GM19397 (cell line): ENCODE measurements around the gene IFNG.

Experiments used
- ATAC-seq: cut with Tn5 transposase; IDR thresholded peaks from one replicate; pipeline ENCODE4 v1.9.1; 2021; ENCODE audit warnings: mild to moderate bottlenecking, moderate library complexity; ENCODE audit not compliant: unreplicated experiment

IFNG gene

DNA sequence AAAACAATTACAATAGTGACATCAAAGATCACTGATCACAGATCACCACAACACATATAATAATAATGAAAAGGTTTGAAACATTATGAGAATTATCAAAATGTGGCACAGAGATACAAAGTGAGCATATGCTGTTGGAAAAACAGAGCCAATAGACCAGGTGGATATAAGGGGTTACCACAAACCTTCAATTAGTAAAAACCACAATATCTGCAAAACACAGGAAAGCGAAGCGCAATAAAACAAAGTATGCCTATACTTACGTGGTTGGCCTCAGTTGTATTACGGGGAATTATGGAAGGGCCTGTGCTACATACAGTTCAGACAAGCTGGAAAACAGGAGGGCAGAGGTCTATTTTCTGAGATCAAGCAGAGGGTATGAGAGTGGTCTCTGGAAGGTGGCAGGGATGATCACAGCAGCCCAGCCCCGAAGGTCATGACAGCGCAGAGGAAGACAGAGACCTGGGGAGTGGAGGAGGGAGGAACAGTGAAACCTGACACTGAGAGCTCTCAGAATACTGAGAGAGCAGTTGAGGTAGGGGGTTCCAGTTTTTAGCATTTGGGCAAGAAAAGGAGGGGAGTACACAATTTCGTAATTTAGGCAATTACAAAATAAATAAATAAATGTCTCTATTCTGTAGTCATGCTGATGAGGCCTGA, 41.3 kb downstream of the IFNG start:
- ATAC-seq, result no peak

DNA sequence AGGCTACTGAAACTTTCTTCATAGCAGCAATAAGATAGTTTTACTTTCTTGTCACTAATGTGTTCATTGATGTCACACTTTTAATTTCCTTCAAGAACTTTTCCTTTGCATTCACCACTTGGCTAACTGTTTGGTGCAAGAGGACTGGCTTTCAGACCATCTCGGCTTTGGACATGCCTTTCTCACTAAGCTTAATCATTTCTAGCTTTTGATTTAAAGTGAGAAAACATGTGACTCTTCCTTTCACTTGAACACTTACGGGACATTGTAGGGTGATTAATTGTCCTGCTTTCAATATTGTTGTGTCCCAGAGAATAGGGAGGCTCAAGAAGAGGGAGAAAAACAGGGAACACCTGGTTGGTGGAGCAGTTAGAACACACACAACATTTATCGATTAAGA, 41.9 kb downstream of the IFNG start:
- ATAC-seq, result no peak

DNA sequence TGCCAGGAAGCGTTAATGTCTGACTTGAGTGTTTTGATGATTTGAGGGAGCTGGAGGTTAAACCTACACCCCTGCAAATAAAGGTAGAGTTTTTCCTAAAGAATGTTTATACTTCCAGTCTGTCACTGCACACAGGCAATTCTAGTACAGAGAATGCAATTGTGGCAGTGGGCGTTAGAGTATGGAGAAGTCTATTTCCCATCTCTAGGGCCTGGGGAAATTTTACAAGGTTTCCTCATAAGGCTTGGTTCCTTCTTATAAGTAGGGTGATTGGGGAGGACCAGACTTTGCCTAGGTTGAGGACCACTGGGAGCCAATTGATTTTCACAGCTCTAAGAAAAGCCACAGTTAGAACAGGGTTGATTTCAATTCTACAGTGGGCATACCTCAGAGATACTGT, 44.3 kb downstream of the IFNG start:
- ATAC-seq, result no peak

DNA sequence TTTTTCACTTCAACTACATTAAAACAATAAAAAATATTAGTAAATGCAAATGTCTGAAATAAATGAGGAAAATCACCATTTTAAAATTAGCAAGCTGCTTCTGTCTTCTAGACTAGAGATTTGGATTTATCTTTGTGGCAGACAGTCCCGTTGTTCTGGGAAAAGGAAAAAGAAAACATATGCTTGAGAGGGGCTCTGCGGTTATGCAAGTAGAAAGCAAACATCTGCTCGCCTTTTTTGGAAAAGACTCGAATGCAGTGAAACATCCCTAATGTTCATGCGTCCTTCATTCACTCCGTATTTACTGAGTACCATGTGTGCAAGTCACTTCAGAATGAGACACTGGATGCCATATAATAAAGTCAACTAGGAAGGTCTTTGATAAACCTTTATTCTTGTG, 44.9 kb downstream of the IFNG start:
- no peak for ATAC-seq

DNA sequence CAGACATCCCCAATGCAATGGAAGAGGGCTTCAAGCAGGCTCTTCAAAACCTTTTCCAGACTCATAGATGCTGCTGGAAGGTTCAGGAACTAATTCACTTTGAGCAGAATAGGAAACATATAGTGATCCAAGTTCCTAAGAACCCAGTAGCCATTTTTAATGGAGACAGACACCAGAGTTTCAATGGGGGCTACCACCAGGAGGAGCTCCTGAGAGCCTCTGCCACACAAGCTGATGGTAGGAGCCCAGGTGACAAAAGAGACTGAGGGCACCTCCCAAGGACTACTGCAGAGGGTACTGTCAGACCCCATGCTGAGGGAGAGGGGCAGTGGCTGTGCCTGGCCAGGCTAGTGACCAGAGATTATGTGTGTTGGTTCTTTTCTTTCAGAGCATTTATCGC, 45.9 kb downstream of the IFNG start:
- ATAC-seq, result no peak

DNA sequence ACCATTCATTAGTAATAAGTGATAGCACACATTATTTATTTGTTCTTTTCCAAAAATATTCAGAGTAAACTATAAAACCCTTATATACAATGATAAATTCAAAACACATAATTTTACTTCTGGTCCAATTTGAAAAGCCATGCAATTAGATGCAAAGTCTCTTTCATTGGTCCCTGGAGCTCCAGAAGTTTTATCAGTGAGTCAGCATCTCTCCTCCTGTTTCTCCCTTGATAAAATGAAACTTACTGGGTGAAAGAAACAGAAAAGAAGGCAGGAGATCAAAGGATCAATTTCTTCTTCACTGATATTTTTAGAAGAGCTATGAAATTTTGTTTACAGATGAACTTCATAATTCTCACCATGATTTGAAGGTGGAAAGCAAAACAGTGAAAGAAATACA, 47.5 kb downstream of the IFNG start:
- ATAC-seq, result no peak

DNA sequence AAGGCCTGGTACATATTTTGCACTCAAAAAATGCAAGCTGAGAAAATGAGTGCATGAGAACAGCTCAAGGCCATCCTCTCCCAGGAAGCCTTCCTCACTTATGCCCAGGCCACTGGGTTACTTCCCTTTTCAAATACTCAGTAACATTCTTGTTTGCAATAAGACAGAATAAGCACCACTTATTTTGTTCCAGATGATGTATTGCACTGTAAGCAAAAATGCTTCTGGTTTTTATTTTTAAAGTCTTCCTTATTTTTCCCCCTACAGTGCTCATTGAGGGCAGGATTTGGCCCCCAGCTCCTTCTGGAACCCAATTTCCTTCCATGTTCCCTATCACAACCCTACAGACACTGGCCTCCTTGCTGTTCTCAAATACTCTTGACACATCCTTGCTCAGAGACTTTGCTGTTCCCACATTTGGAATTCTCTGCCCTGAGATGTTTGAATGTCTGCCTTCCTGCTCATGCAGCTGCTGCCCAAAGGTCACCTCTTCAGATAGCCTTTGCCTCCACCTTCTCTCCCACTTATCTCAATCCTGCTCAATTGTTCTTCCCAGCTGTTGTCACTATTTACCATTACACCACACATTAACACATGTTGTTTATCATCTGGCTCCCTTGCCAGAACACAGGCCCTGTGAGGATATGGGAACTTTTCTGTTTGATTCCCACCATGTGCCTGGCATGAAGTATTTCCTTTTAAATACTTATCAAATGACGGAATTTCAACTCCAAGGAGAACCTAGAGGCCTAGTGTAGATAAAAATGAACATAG, 49.9 kb downstream of the IFNG start:
- ATAC-seq, result no peak

DNA sequence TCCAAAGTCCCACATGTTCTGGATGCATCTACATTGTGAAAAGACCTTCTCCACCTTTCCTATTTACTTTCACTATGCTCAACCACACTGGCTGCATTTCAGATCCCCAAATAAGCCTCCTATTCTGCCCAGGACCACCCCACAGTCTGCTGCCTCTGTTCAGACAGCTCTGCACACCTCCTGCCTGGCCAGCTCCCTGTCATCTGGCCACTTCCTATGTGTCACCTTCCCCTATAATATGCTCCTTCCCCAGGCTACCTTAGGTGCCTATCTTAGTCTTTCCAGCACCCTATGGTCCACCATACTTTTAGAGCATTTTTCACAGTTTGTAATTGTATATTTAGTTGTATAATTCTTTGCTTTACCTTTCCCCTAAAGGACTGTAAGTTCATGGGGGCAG, 50.5 kb downstream of the IFNG start:
- no peak for ATAC-seq

DNA sequence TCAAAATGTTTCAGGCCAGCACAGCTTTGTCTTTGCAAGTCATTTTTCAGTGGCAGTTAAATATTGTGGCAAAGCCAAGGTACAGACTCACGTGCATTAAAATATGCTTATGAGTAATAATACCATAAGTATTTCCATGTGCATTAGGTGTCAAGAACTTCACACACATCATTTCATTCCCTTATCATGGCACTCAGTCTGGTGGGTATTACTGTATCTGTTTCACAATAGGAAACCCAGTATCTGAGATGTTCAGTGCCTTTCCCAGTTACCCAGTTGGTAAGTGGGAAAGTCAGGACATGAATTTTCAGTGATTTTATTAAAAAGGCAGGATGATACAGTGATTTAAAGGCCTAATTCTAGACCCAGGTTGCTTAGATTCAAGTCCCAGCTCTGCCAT, 52.9 kb downstream of the IFNG start:
- no peak for ATAC-seq

DNA sequence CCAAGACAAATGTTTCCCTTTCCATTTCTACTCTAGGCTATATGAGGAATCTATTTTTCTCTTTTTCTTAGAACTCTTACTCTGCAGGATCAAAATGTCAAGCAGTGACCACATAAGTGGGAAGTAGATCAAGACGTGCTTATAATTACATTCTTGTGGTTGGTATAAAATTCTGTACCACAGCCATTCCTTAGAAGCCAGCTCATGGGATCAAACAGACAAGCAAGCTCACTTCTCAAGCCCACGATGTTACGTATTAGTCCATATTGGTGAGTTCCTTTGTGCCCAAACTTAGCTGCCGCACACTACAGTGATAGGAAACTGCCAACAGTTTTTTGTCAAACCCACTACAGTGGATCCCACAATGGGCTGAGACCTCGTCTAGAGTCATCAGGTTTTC, 53.4 kb downstream of the IFNG start:
- no peak for ATAC-seq
